ENCODE results near the gene MARCHF10. TPM values are rescaled to one million over a fixed set of nuclear protein-coding genes. Genes with fewer than 3 reads are reported as not detected.

The MARCHF10 gene
- total and polyA plus RNA-seq, 12 donors = 0.04 TPM; not detected in 11

- 87 to 91% methylated on average over 8 of the region's 8 CpGs for WGBS, 2 donors
- intact Hi-C loops (cut with DNase I) = no loop called here
- no peak for TF ChIP-seq CTCF (IDR thresholded peaks at IDR 0.05)
- H3K9me3 ChIP-seq = no peaks in the 10 kb centered on the region
- no peaks in the 10 kb centered on the region for H3K36me3 ChIP-seq
- DNase-seq (no peak), ATAC-seq (no peak)
- no peak overlapping the region for H3K27ac ChIP-seq
- no peak overlapping the region for H3K4me3 ChIP-seq
- H3K4me1 ChIP-seq = no peaks in the 10 kb centered on the region
- H3K27me3 ChIP-seq = no peaks in the 10 kb centered on the region
These were observed 70.6 kb downstream of the MARCHF10 start for GRCh38 chr17:62737513-62737912.

GRCh38 chr17:62735044-62735651 is 73.0 kb downstream of the MARCHF10 start:
- H3K9me3 ChIP-seq = no peaks in the 10 kb centered on the region
- ATAC-seq (no peak), DNase-seq (no peak)
- no peak overlapping the region for H3K27ac ChIP-seq
- no peaks in the 10 kb centered on the region for H3K27me3 ChIP-seq
- H3K4me1 ChIP-seq = no peaks in the 10 kb centered on the region
- intact Hi-C loops (cut with DNase I) = no loop called here
- WGBS, 2 donors = 87 to 89% methylated on average over 7 of the region's 7 CpGs
- H3K4me3 ChIP-seq = no peak overlapping the region
- no peak for TF ChIP-seq CTCF (IDR thresholded peaks at IDR 0.05)
- no peaks in the 10 kb centered on the region for H3K36me3 ChIP-seq

- H3K4me1 ChIP-seq = peaks cover 0 to 12% (median 0%) of the 10 kb centered on the region in 9 donors
- peaks cover 0 to 4% (median 0%) of the 10 kb centered on the region in 7 donors for H3K27me3 ChIP-seq
- H3K9me3 ChIP-seq = no peaks in the 10 kb centered on the region
- whole genome bisulfite sequencing, 2 donors = 90 to 91% methylated on average over 5 of the region's 5 CpGs
- no peaks in the 10 kb centered on the region for H3K36me3 ChIP-seq
- no peak overlapping the region for H3K4me3 ChIP-seq
- ATAC-seq (no peak), DNase-seq (no peak)
- intact Hi-C loops (cut with DNase I) = no loop called here
- no peak for TF ChIP-seq CTCF (IDR thresholded peaks at IDR 0.05)
- no peak overlapping the region for H3K27ac ChIP-seq
These were observed 76.0 kb downstream of the MARCHF10 start for GRCh38 chr17:62732125-62732524.

GRCh38 chr17:62727916-62728672 is 80.0 kb downstream of the MARCHF10 start:
- Histone ChIP-seq H3K4me1 (peaks cover 0 to 30% (median 12%) of the 10 kb centered on the region in 9 donors), H3K9me3 (no peaks in the 10 kb centered on the region), H3K4me3 (no peak overlapping the region), H3K27ac (no peak overlapping the region), H3K27me3 (peaks cover 0 to 12% (median 0%) of the 10 kb centered on the region in 7 donors), H3K36me3 (no peaks in the 10 kb centered on the region)
- TF ChIP-seq CTCF (IDR thresholded peaks at IDR 0.05) = peak in 7 of 9 donors; percentile 12 to 50 (median 29)
- no peak for DNase-seq
- peak in 5 of 8 donors; percentile 22 to 70 (median 51) for ATAC-seq
- intact Hi-C loops (cut with DNase I) = no loop called here
- WGBS, 2 donors = 61 to 65% methylated on average over 6 of the region's 6 CpGs
